HepG2 (cell line): Measurements from ENCODE around the gene LRRC45. TPM values are rescaled to one million over a fixed set of nuclear protein-coding genes. Genes with fewer than 3 reads are reported as not detected.

Experiments used
- ETS1 ChIP-seq: sonication (generic); formaldehyde crosslinking; IDR thresholded peaks from 2 replicates; pipeline ENCODE4 v1.4.0; 2020; ENCODE audit warnings: missing genetic modification reagents
- HDAC2 ChIP-seq: sonication (generic); formaldehyde crosslinking; IDR thresholded peaks from 2 replicates; pipeline ENCODE4 v1.4.0; 2020; ENCODE audit warnings: missing genetic modification reagents
- KAT7 ChIP-seq: IDR thresholded peaks from 2 replicates; pipeline ENCODE4 v1.6.1; 2018; ENCODE audit warnings: borderline replicate concordance, missing compliant biosample characterization
- PHF8 ChIP-seq: sonication (generic); formaldehyde crosslinking; IDR thresholded peaks from 2 replicates; pipeline ENCODE4 v1.5.0; 2020; ENCODE audit warnings: missing genetic modification reagents
- SIX1 ChIP-seq: sonication (generic); formaldehyde crosslinking; IDR thresholded peaks from 2 replicates; pipeline ENCODE4 v1.4.0; 2020; ENCODE audit warnings: missing genetic modification reagents, borderline replicate concordance
- SKIL ChIP-seq: sonication (generic); formaldehyde crosslinking; IDR thresholded peaks from 2 replicates; pipeline ENCODE4 v1.8.0; 2022; ENCODE audit warnings: missing genetic modification reagents, mild to moderate bottlenecking, moderate library complexity, borderline replicate concordance
- SNAPC2 ChIP-seq: sonication (generic); formaldehyde crosslinking; IDR thresholded peaks from 2 replicates; pipeline ENCODE4 v1.8.1; 2022; ENCODE audit warnings: mild to moderate bottlenecking, missing genetic modification reagents
- ZBTB46 ChIP-seq: sonication (generic); formaldehyde crosslinking; IDR thresholded peaks from 2 replicates; pipeline ENCODE4 v1.4.0; 2020; ENCODE audit warnings: mild to moderate bottlenecking, missing genetic modification reagents, borderline replicate concordance
- ZNF354B ChIP-seq: sonication (generic); formaldehyde crosslinking; IDR thresholded peaks from 2 replicates; pipeline ENCODE4 v1.8.0; 2022; ENCODE audit warnings: mild to moderate bottlenecking, missing genetic modification reagents
- ZNF577 ChIP-seq: sonication (generic); formaldehyde crosslinking; IDR thresholded peaks from 2 replicates; pipeline ENCODE4 v1.4.0; 2020; ENCODE audit warnings: mild to moderate bottlenecking, low read depth, missing genetic modification reagents, borderline replicate concordance
- ZNF761 ChIP-seq: sonication (generic); formaldehyde crosslinking; conservative IDR thresholded peaks from 2 replicates; pipeline ENCODE4 v1.4.0; 2020; ENCODE audit warnings: mild to moderate bottlenecking, missing genetic modification reagents
- polyA plus RNA-seq, 8 experiments: library from polyadenylated mRNA; depleted of rRNA in 3 of 8; stranded (reverse) in 7 of 8; unstranded in 1 of 8; fragments of >200 nt; fragmentation: Illumina TruSeq in 4 of 8; extraction: Trizol in 4 of 8; gene quantifications; 2 replicates each; pipeline versions ENCODE4 v1.2.1 to v1.2.3, GENCODE V29; 2011 to 2016; ENCODE audit warnings: low read depth in 4 of 8, missing spikeins in 1 of 8, mixed read lengths in 1 of 8; ENCODE audit not compliant: insufficient read depth in 1 of 8
- total RNA-seq, 5 experiments: library from RNA; depleted of rRNA; stranded (reverse); fragments of >200 nt; fragmentation: Illumina TruSeq; extraction: Trizol; gene quantifications; 2 replicates each; pipeline ENCODE4 v1.2.3, GENCODE V29; 2016; ENCODE audit warnings: low read depth in 1 of 5
- TF ChIP-seq, protein P1 (sequence below): sonication (generic); formaldehyde crosslinking; IDR thresholded peaks from 2 replicates; pipeline ENCODE4 v1.5.1; 2020; ENCODE audit warnings: mild to moderate bottlenecking, missing genetic modification reagents
- TF ChIP-seq, protein P2 (sequence below): sonication (generic); formaldehyde crosslinking; conservative IDR thresholded peaks from 2 replicates; pipeline ENCODE4 v1.8.0; 2022; ENCODE audit warnings: low read depth, missing genetic modification reagents
- TF ChIP-seq, protein P3 (sequence below): sonication (generic); formaldehyde crosslinking; IDR thresholded peaks from 2 replicates; pipeline ENCODE4 v1.5.0; 2020; ENCODE audit warnings: mild to moderate bottlenecking, missing genetic modification reagents

The LRRC45 gene
- total and polyA plus RNA-seq, 2 of the 13 experiments (the other 11 are each of a cell fraction or from before 2014, with no cell fraction given), result 11.6 to 48.1 TPM

- TF ChIP-seq, protein P1, sequence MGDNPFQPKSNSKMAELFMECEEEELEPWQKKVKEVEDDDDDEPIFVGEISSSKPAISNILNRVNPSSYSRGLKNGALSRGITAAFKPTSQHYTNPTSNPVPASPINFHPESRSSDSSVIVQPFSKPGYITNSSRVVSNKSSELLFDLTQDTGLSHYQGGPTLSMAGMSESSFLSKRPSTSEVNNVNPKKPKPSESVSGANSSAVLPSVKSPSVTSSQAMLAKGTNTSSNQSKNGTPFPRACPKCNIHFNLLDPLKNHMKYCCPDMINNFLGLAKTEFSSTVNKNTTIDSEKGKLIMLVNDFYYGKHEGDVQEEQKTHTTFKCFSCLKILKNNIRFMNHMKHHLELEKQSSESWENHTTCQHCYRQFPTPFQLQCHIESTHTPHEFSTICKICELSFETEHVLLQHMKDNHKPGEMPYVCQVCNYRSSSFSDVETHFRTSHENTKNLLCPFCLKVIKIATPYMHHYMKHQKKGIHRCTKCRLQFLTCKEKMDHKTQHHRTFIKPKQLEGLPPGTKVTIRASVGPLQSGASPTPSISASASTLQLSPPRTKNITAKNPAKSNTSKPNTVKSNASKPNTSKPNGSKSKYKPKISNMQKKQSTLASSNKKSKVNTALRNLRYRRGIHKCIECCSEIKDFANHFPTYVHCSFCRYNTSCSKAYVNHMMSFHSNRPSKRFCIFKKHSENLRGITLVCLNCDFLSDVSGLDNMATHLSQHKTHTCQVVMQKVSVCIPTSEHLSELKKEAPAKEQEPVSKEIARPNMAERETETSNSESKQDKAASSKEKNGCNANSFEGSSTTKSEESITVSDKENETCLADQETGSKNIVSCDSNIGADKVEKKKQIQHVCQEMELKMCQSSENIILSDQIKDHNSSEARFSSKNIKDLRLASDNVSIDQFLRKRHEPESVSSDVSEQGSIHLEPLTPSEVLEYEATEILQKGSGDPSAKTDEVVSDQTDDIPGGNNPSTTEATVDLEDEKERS (CRISPR knock-in tag), result no peak
- TF ChIP-seq KAT7, result peak; percentile 38; the same call in 1 of the 2 replicates
- peak; percentile 88 for TF ChIP-seq HDAC2 (CRISPR knock-in tag)
- peak; percentile 88 for TF ChIP-seq ZNF354B (CRISPR knock-in tag)
- peak; percentile 94; the same call in 1 of the 2 replicates for TF ChIP-seq ZNF761 (CRISPR knock-in tag)
- TF ChIP-seq SNAPC2 (CRISPR knock-in tag), result peak; percentile 97
- TF ChIP-seq, protein P2, sequence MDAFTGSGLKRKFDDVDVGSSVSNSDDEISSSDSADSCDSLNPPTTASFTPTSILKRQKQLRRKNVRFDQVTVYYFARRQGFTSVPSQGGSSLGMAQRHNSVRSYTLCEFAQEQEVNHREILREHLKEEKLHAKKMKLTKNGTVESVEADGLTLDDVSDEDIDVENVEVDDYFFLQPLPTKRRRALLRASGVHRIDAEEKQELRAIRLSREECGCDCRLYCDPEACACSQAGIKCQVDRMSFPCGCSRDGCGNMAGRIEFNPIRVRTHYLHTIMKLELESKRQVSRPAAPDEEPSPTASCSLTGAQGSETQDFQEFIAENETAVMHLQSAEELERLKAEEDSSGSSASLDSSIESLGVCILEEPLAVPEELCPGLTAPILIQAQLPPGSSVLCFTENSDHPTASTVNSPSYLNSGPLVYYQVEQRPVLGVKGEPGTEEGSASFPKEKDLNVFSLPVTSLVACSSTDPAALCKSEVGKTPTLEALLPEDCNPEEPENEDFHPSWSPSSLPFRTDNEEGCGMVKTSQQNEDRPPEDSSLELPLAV (CRISPR knock-in tag), result no peak
- TF ChIP-seq ZNF577 (CRISPR knock-in tag), result no peak
- peak; percentile 89 for TF ChIP-seq SKIL (CRISPR knock-in tag)
- TF ChIP-seq, protein P3, sequence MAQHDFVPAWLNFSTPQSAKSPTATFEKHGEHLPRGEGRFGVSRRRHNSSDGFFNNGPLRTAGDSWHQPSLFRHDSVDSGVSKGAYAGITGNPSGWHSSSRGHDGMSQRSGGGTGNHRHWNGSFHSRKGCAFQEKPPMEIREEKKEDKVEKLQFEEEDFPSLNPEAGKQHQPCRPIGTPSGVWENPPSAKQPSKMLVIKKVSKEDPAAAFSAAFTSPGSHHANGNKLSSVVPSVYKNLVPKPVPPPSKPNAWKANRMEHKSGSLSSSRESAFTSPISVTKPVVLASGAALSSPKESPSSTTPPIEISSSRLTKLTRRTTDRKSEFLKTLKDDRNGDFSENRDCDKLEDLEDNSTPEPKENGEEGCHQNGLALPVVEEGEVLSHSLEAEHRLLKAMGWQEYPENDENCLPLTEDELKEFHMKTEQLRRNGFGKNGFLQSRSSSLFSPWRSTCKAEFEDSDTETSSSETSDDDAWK (CRISPR knock-in tag), result no peak
- TF ChIP-seq SIX1 (CRISPR knock-in tag), result no peak
- no peak; the same call in 1 of the 2 replicates for TF ChIP-seq ZBTB46 (CRISPR knock-in tag)
- TF ChIP-seq PHF8 (CRISPR knock-in tag), result peak; percentile 62
- peak; percentile 79; the same call in 1 of the 2 replicates for TF ChIP-seq ETS1 (CRISPR knock-in tag)
Measured at GRCh38 chr17:81991684-81992305, 31.3 kb upstream of the LRRC45 start (continued).
